SJSA1 (cell line): ENCODE measurements around the gene ATP10A. TPM values are rescaled to one million over a fixed set of nuclear protein-coding genes. Genes with fewer than 3 reads are reported as not detected.

Source experiments
- DNase-seq, 2 experiments: peaks; one replicate each; pipeline ENCODE4 v3.0.0-alpha.2; 2015 to 2020; ENCODE audit warnings: low spot score in 2 of 2, low read depth in 1 of 2
- H3K27ac ChIP-seq: fragments of 250-450 bp; sonication (Bioruptor Pico); 2 replicates; pipeline ENCODE4 v1.5.1; 2020; ENCODE audit warnings: mild to moderate bottlenecking, moderate library complexity
- H3K27me3 ChIP-seq: fragments of 250-450 bp; sonication (Bioruptor Pico); replicated peaks from 2 replicates; pipeline ENCODE4 v1.5.1; 2020; ENCODE audit warnings: mild to moderate bottlenecking, moderate library complexity
- H3K36me3 ChIP-seq: fragments of 250-450 bp; sonication (Bioruptor Pico); 2 replicates; pipeline ENCODE4 v1.5.1; 2020; ENCODE audit warnings: mild to moderate bottlenecking
- H3K4me1 ChIP-seq: fragments of 250-450 bp; sonication (Bioruptor Pico); replicated peaks from 2 replicates; pipeline ENCODE4 v1.6.1; 2021; ENCODE audit warnings: mild to moderate bottlenecking
- H3K4me3 ChIP-seq: fragments of 250-450 bp; sonication (Bioruptor Pico); 2 replicates; pipeline ENCODE4 v1.5.1; 2020; ENCODE audit warnings: mild to moderate bottlenecking
- H3K9me3 ChIP-seq: fragments of 250-450 bp; sonication (Bioruptor Pico); replicated peaks from 2 replicates; pipeline ENCODE4 v1.5.1; 2020; ENCODE audit warnings: mild to moderate bottlenecking
- total RNA-seq: library from RNA; depleted of rRNA; stranded (reverse); fragments of >200 nt; shearing (Covaris generic); gene quantifications from 2 replicates; pipeline ENCODE4 v1.2.3, GENCODE V29; 2014

ATP10A gene
- total RNA-seq, 1 experiment from 2014 or later: 31.3 TPM

GRCh38 chr15:25810631-25811091, 52.5 kb downstream of the ATP10A start:
- H3K9me3 ChIP-seq: no peaks in the 10 kb centered on the region
- H3K4me3 ChIP-seq: no peak overlapping the region
- H3K27me3 ChIP-seq: no peaks in the 10 kb centered on the region
- no peak for DNase-seq
- H3K4me1 ChIP-seq: no peaks in the 10 kb centered on the region
- no peak overlapping the region for H3K27ac ChIP-seq
- H3K36me3 ChIP-seq: no peaks in the 10 kb centered on the region

GRCh38 chr15:25810154-25810553, 53.0 kb downstream of the ATP10A start:
- no peak overlapping the region for H3K27ac ChIP-seq
- no peaks in the 10 kb centered on the region for H3K36me3 ChIP-seq
- no peaks in the 10 kb centered on the region for H3K9me3 ChIP-seq
- peaks cover 1% of the 10 kb centered on the region; the same call in 1 of the 2 replicates for H3K4me1 ChIP-seq
- H3K4me3 ChIP-seq: no peak overlapping the region
- DNase-seq: no peak
- no peaks in the 10 kb centered on the region for H3K27me3 ChIP-seq

- no peaks in the 10 kb centered on the region for H3K27me3 ChIP-seq
- no peak overlapping the region for H3K4me3 ChIP-seq
- peaks cover 11% of the 10 kb centered on the region for H3K36me3 ChIP-seq
- H3K9me3 ChIP-seq: no peaks in the 10 kb centered on the region
- peaks cover 5% of the 10 kb centered on the region; the same call in 1 of the 2 replicates for H3K4me1 ChIP-seq
- H3K27ac ChIP-seq: no peak overlapping the region
- DNase-seq: no peak
Measured at GRCh38 chr15:25807063-25807462, 56.1 kb downstream of the ATP10A start.

- Histone ChIP-seq H3K36me3 (peaks cover 11% of the 10 kb centered on the region), H3K9me3 (no peaks in the 10 kb centered on the region), H3K4me3 (no peak overlapping the region), H3K4me1 (peaks cover 5% of the 10 kb centered on the region; the same call in 1 of the 2 replicates), H3K27ac (no peak overlapping the region), H3K27me3 (no peaks in the 10 kb centered on the region)
- DNase-seq: no peak
Measured at GRCh38 chr15:25805031-25805430, 58.1 kb downstream of the ATP10A start.

- Histone ChIP-seq H3K4me3 (no peak overlapping the region), H3K27ac (no peak overlapping the region), H3K36me3 (peaks cover 11% of the 10 kb centered on the region), H3K4me1 (peaks cover 10% of the 10 kb centered on the region), H3K9me3 (no peaks in the 10 kb centered on the region), H3K27me3 (no peaks in the 10 kb centered on the region)
- DNase-seq: no peak
Measured at GRCh38 chr15:25804451-25804850, 58.7 kb downstream of the ATP10A start.

- H3K4me3 ChIP-seq: no peak overlapping the region
- H3K4me1 ChIP-seq: peaks cover 10% of the 10 kb centered on the region
- H3K9me3 ChIP-seq: no peaks in the 10 kb centered on the region
- no peak for DNase-seq
- peaks cover 11% of the 10 kb centered on the region for H3K36me3 ChIP-seq
- H3K27ac ChIP-seq: no peak overlapping the region
- H3K27me3 ChIP-seq: no peaks in the 10 kb centered on the region
Measured at GRCh38 chr15:25803541-25803940, 59.6 kb downstream of the ATP10A start.

GRCh38 chr15:25803036-25803435, 60.1 kb downstream of the ATP10A start:
- H3K27me3 ChIP-seq: no peaks in the 10 kb centered on the region
- peaks cover 10% of the 10 kb centered on the region for H3K4me1 ChIP-seq
- no peaks in the 10 kb centered on the region for H3K9me3 ChIP-seq
- no peak overlapping the region for H3K4me3 ChIP-seq
- peaks cover 11% of the 10 kb centered on the region for H3K36me3 ChIP-seq
- DNase-seq: no peak
- no peak overlapping the region for H3K27ac ChIP-seq

- Histone ChIP-seq H3K4me1 (peaks cover 10% of the 10 kb centered on the region), H3K27ac (no peak overlapping the region), H3K4me3 (no peak overlapping the region), H3K36me3 (peaks cover 11% of the 10 kb centered on the region), H3K27me3 (no peaks in the 10 kb centered on the region), H3K9me3 (no peaks in the 10 kb centered on the region)
- no peak for DNase-seq
Measured at GRCh38 chr15:25802285-25802830, 60.8 kb downstream of the ATP10A start.

- no peaks in the 10 kb centered on the region for H3K27me3 ChIP-seq
- H3K9me3 ChIP-seq: no peaks in the 10 kb centered on the region
- no peak overlapping the region for H3K27ac ChIP-seq
- no peak overlapping the region for H3K4me3 ChIP-seq
- no peak for DNase-seq
- H3K36me3 ChIP-seq: peaks cover 11% of the 10 kb centered on the region
- H3K4me1 ChIP-seq: peaks cover 10% of the 10 kb centered on the region
Measured at GRCh38 chr15:25801586-25802284, 61.4 kb downstream of the ATP10A start.

GRCh38 chr15:25800761-25801515, 62.2 kb downstream of the ATP10A start:
- Histone ChIP-seq H3K27ac (no peak overlapping the region), H3K36me3 (peaks cover 11% of the 10 kb centered on the region), H3K4me3 (no peak overlapping the region), H3K27me3 (no peaks in the 10 kb centered on the region), H3K9me3 (no peaks in the 10 kb centered on the region), H3K4me1 (peaks cover 10% of the 10 kb centered on the region)
- DNase-seq: no peak

GRCh38 chr15:25799906-25800700, 63.0 kb downstream of the ATP10A start:
- Histone ChIP-seq H3K36me3 (peaks cover 11% of the 10 kb centered on the region), H3K4me3 (no peak overlapping the region), H3K27me3 (no peaks in the 10 kb centered on the region), H3K4me1 (peaks cover 11% of the 10 kb centered on the region), H3K27ac (no peak overlapping the region), H3K9me3 (no peaks in the 10 kb centered on the region)
- no peak for DNase-seq

GRCh38 chr15:25797936-25798901, 64.9 kb downstream of the ATP10A start:
- no peaks in the 10 kb centered on the region for H3K27me3 ChIP-seq
- no peak overlapping the region for H3K4me3 ChIP-seq
- H3K4me1 ChIP-seq: peaks cover 16% of the 10 kb centered on the region
- no peaks in the 10 kb centered on the region for H3K9me3 ChIP-seq
- DNase-seq: no peak
- no peak overlapping the region for H3K27ac ChIP-seq
- peaks cover 11% of the 10 kb centered on the region for H3K36me3 ChIP-seq
